Suppressor macrophage treated with lipopolysaccharide for 1 hour (primary cell): Measurements from ENCODE around the gene SPX.

Experiments used
- DNase-seq, 3 donors: peaks; one replicate each; pipeline ENCODE4 v3.0.0-alpha.2; 2020 to 2022

The SPX gene

GRCh38 chr12:21539797-21540196, 13.7 kb downstream of the SPX start:
- DNase-seq: no peak

GRCh38 chr12:21541773-21542172, 15.7 kb downstream of the SPX start:
- no peak for DNase-seq

GRCh38 chr12:21542403-21542802, 16.3 kb downstream of the SPX start:
- no peak for DNase-seq

GRCh38 chr12:21543151-21543550, 17.1 kb downstream of the SPX start:
- DNase-seq: no peak

GRCh38 chr12:21545557-21545956, 19.5 kb downstream of the SPX start:
- no peak for DNase-seq

GRCh38 chr12:21546716-21547115, 20.6 kb downstream of the SPX start:
- no peak for DNase-seq

GRCh38 chr12:21547437-21547836, 21.3 kb downstream of the SPX start:
- DNase-seq: no peak

GRCh38 chr12:21551841-21552465, 25.9 kb downstream of the SPX start:
- DNase-seq: no peak

- DNase-seq: no peak
These were observed 26.7 kb downstream of the SPX start for GRCh38 chr12:21552635-21553328.

GRCh38 chr12:21553329-21553675, 27.2 kb downstream of the SPX start:
- DNase-seq: no peak

GRCh38 chr12:21558100-21558679, 32.1 kb downstream of the SPX start:
- DNase-seq: no peak

GRCh38 chr12:21559855-21560569, 33.9 kb downstream of the SPX start:
- DNase-seq: no peak

GRCh38 chr12:21561158-21561557, 35.1 kb downstream of the SPX start:
- no peak for DNase-seq

- DNase-seq: no peak
These were observed 36.8 kb downstream of the SPX start for GRCh38 chr12:21562859-21563258.

GRCh38 chr12:21566223-21566906, 40.3 kb downstream of the SPX start:
- DNase-seq: no peak

GRCh38 chr12:21566907-21567394, 40.9 kb downstream of the SPX start:
- no peak for DNase-seq

- DNase-seq: no peak
These were observed 42.0 kb downstream of the SPX start for GRCh38 chr12:21568115-21568514.

GRCh38 chr12:21571046-21571445, 45.0 kb downstream of the SPX start:
- no peak for DNase-seq

- DNase-seq: no peak
These were observed 47.8 kb downstream of the SPX start for GRCh38 chr12:21573733-21574358.

GRCh38 chr12:21576431-21576830, 50.3 kb downstream of the SPX start:
- no peak for DNase-seq

GRCh38 chr12:21577516-21577915, 51.4 kb downstream of the SPX start:
- no peak for DNase-seq

GRCh38 chr12:21580748-21581516, 54.8 kb downstream of the SPX start:
- DNase-seq: no peak
